ENCODE measurements around the gene ADH4. TPM values are rescaled to one million over a fixed set of nuclear protein-coding genes. Genes with fewer than 3 reads are reported as not detected.
"Not testable (repeated sequence)": the region's sequence is repeated elsewhere in the genome, so short reads cannot be mapped to it uniquely, and the experiment has no call there.

Gene ADH4
- total RNA-seq, 1 donor from 2014 or later = not detected

- FAIRE-seq (no peak), DNase-seq (ENCODE audit: low spot score in 2 of 2) (peak; percentile 47 to 57)
Measured at GRCh38 chr4:99088023-99088449, 56.1 kb downstream of the ADH4 start.

GRCh38 chr4:99084595-99084994 lies 59.5 kb downstream of the ADH4 start:
- DNase-seq (ENCODE audit: low spot score in 2 of 2) = no peak
- FAIRE-seq = no peak

GRCh38 chr4:99082192-99082591 lies 61.9 kb downstream of the ADH4 start:
- FAIRE-seq = no peak
- no peak for DNase-seq (ENCODE audit: low spot score in 2 of 2)

GRCh38 chr4:99080869-99081268 lies 63.2 kb downstream of the ADH4 start:
- DNase-seq (ENCODE audit: low spot score in 2 of 2); FAIRE-seq: not testable (repeated sequence)

- no peak for DNase-seq (ENCODE audit: low spot score in 2 of 2)
- no peak for FAIRE-seq
Measured at GRCh38 chr4:99079625-99080295, 64.3 kb downstream of the ADH4 start.

GRCh38 chr4:99078931-99079624 lies 65.0 kb downstream of the ADH4 start:
- no peak for DNase-seq (ENCODE audit: low spot score in 2 of 2)
- FAIRE-seq = no peak

GRCh38 chr4:99078336-99078735 lies 65.8 kb downstream of the ADH4 start:
- FAIRE-seq = no peak

GRCh38 chr4:99077177-99077576 lies 66.9 kb downstream of the ADH4 start:
- FAIRE-seq (no peak), DNase-seq (ENCODE audit: low spot score in 2 of 2) (no peak)

More at GRCh38 chr4:99078336-99078735, 65.8 kb downstream of the ADH4 start:
- no peak for DNase-seq (ENCODE audit: low spot score in 2 of 2)

GRCh38 chr4:99076292-99076976 lies 67.7 kb downstream of the ADH4 start:
- no peak for FAIRE-seq
- DNase-seq (ENCODE audit: low spot score in 2 of 2) = no peak

- FAIRE-seq (no peak), DNase-seq (ENCODE audit: low spot score in 2 of 2) (no peak)
Measured at GRCh38 chr4:99074816-99075215, 69.3 kb downstream of the ADH4 start.

Other genes with a start within 250 kb of the ADH4 start
- 213 TPM for gene EIF4E, start 215.2 kb downstream of the ADH4 start, total RNA-seq
- gene METAP1, start 148.6 kb downstream of the ADH4 start, total RNA-seq = 22.0 TPM
- 113 TPM for gene ADH5, start 55.5 kb downstream of the ADH4 start, total RNA-seq
- gene ADH6, start 74.9 kb upstream of the ADH4 start, total RNA-seq = not detected
- not detected for gene ADH1A, start 146.7 kb upstream of the ADH4 start, total RNA-seq
- not detected for gene ADH1B, start 177.1 kb upstream of the ADH4 start, total RNA-seq
- not detected for gene ADH1C, start 208.4 kb upstream of the ADH4 start, total RNA-seq